BLaER1 treated with 17β-estradiol and CSF1 and Interleukin-3, amounts not matched to agents 10 nM and 100 nM (cell line): Measurements from ENCODE around the gene RGS7.

ENCODE experiments used
- H3K27ac ChIP-seq, 11 experiments: shearing (Covaris generic); formaldehyde crosslinking; 2 replicates each; pipeline ENCODE4 v1.8.1; 2022
- H3K27me3 ChIP-seq, 11 experiments: shearing (Covaris generic); formaldehyde crosslinking; 2 replicates each; pipeline ENCODE4 v1.8.1; 2022
- H3K36me3 ChIP-seq, 11 experiments: shearing (Covaris generic); formaldehyde crosslinking; 2 replicates each; pipeline ENCODE4 v1.8.1; 2022
- H3K4me1 ChIP-seq, 10 experiments: shearing (Covaris generic); formaldehyde crosslinking; 2 replicates each; pipeline ENCODE4 v1.8.1; 2022
- H3K4me2 ChIP-seq, 11 experiments: shearing (Covaris generic); formaldehyde crosslinking; 2 replicates each; pipeline ENCODE4 v1.8.1; 2022
- H3K4me3 ChIP-seq, 10 experiments: shearing (Covaris generic); formaldehyde crosslinking; 2 replicates each; pipeline ENCODE4 v1.8.1; 2022
- H3K9ac ChIP-seq, 11 experiments: shearing (Covaris generic); formaldehyde crosslinking; 2 replicates each; pipeline ENCODE4 v1.8.1; 2022
- H3K9me3 ChIP-seq, 11 experiments: shearing (Covaris generic); formaldehyde crosslinking; replicated peaks in 1 of 11; 2 replicates each; pipeline ENCODE4 v1.8.1; 2022
- H4K20me1 ChIP-seq, 11 experiments: shearing (Covaris generic); formaldehyde crosslinking; 2 replicates each; pipeline ENCODE4 v1.8.1; 2022
- Cebpa-rat ChIP-seq, 11 experiments: shearing (Covaris generic); IDR thresholded peaks; 2 replicates each; pipeline ENCODE4 v1.8.1; 2022

The RGS7 gene

GRCh38 chr1:240962086-240962485, 394.9 kb downstream of the RGS7 start:
- no peak overlapping the region for H3K4me3 ChIP-seq
- no peaks in the 10 kb centered on the region for H3K9me3 ChIP-seq
- TF ChIP-seq Cebpa-rat (IDR thresholded peaks at IDR 0.05): no peak
- H3K4me1 ChIP-seq: peaks cover 0 to 30% (median 17%) of the 10 kb centered on the region in 10 experiments; a peak in 15 of 20 replicates
- peak overlapping the region in 4 of 11 experiments; percentile 11 to 58 (median 21); a peak in 5 of 22 replicates for H3K27ac ChIP-seq
- H3K4me2 ChIP-seq: peak overlapping the region in 9 of 11 experiments; percentile 12 to 73 (median 54); a peak in 17 of 22 replicates
- H3K36me3 ChIP-seq: no peaks in the 10 kb centered on the region
- H4K20me1 ChIP-seq: no peaks in the 10 kb centered on the region
- H3K9ac ChIP-seq: no peak overlapping the region
- no peaks in the 10 kb centered on the region for H3K27me3 ChIP-seq

DNA sequence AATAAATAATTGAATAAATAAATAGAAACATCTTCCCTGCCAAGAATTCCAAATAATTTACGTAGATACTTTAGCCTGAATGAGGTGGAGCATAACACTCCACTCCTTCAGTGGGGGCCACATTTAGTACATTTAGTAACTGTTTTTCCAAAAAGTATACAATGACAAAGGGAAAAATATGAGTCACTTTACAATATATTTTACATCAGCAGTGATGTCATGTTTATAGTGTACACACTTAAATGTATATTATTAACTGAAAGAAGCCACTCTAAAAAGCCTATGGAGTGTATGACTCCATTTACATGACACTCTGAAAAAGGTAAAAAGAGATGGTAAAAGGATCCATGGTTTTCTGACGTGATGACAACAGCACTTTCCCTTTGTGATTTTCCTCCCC, 400.6 kb downstream of the RGS7 start:
- H3K9me3 ChIP-seq: no peaks in the 10 kb centered on the region
- H3K9ac ChIP-seq: no peak overlapping the region
- TF ChIP-seq Cebpa-rat (IDR thresholded peaks at IDR 0.05): no peak
- H3K27ac ChIP-seq: no peak overlapping the region
- H3K4me2 ChIP-seq: no peak overlapping the region
- H3K4me3 ChIP-seq: no peak overlapping the region
- H3K36me3 ChIP-seq: no peaks in the 10 kb centered on the region
- no peaks in the 10 kb centered on the region for H4K20me1 ChIP-seq
- peaks cover 0 to 18% (median 9%) of the 10 kb centered on the region in 10 experiments; a peak in 13 of 20 replicates for H3K4me1 ChIP-seq
- H3K27me3 ChIP-seq: no peaks in the 10 kb centered on the region

DNA sequence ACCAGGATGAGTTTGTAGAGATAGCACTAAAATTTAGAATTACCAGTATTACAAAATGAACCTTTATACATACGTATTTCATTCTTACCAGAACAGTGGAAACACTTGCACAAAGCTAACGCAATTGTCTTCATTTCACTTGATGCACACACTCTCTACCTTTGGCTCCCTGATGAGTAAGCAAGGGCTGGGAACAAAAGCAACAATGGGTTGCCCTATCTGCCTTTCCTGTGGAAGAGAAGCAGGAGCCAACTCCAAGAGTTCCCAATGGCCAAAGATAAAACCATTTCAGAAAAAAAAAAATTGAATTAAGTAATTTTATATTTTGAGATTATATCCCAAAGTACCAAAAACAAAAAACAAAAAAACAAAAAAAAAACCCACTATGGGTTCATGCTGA, 401.0 kb downstream of the RGS7 start:
- TF ChIP-seq Cebpa-rat (IDR thresholded peaks at IDR 0.05): no peak
- no peaks in the 10 kb centered on the region for H3K27me3 ChIP-seq
- no peak overlapping the region for H3K9ac ChIP-seq

GRCh38 chr1:240947438-240948224, 409.4 kb downstream of the RGS7 start:
- H3K9me3 ChIP-seq: no peaks in the 10 kb centered on the region
- H3K9ac ChIP-seq: no peak overlapping the region
- H3K4me2 ChIP-seq: peak overlapping the region; percentile 5 to 43 (median 23); a peak in 14 of 22 replicates
- TF ChIP-seq Cebpa-rat (IDR thresholded peaks at IDR 0.05): no peak
- H3K27ac ChIP-seq: no peak overlapping the region
- H3K4me1 ChIP-seq: peaks cover 8 to 16% (median 13%) of the 10 kb centered on the region in 10 experiments
- no peaks in the 10 kb centered on the region for H4K20me1 ChIP-seq
- no peak overlapping the region for H3K4me3 ChIP-seq
- no peaks in the 10 kb centered on the region for H3K36me3 ChIP-seq
- H3K27me3 ChIP-seq: no peaks in the 10 kb centered on the region

More for the DNA sequence above, 401.0 kb downstream of the RGS7 start:
- Histone ChIP-seq H3K4me3 (no peak overlapping the region), H3K27ac (no peak overlapping the region), H4K20me1 (no peaks in the 10 kb centered on the region), H3K9me3 (no peaks in the 10 kb centered on the region), H3K4me2 (no peak overlapping the region), H3K36me3 (no peaks in the 10 kb centered on the region), H3K4me1 (peaks cover 0 to 14% (median 6%) of the 10 kb centered on the region in 10 experiments; a peak in 12 of 20 replicates)

DNA sequence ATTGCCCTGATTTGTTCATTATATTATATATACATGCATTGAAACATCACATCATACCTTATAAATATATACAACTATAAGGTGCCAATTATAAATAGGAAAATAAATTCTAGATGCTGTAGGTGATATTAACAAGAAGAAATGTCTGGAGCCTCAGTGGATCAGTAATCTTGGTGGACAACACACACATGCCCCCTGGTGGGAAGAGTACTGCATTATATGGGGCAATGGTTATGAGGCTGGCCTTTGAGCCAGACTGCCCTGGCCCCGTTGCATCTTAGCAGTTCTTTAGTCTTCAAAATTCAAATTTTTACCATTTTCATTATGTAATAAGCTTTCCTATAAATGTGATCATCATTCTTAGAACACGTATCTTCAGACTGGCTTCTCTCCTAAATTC, 410.1 kb downstream of the RGS7 start:
- Histone ChIP-seq H4K20me1 (no peaks in the 10 kb centered on the region), H3K36me3 (no peaks in the 10 kb centered on the region), H3K9ac (no peak overlapping the region), H3K4me2 (no peak overlapping the region; a peak in 1 of 22 replicates), H3K4me3 (no peak overlapping the region), H3K27me3 (no peaks in the 10 kb centered on the region), H3K27ac (no peak overlapping the region), H3K9me3 (no peaks in the 10 kb centered on the region), H3K4me1 (peaks cover 8 to 16% (median 13%) of the 10 kb centered on the region in 10 experiments)
- TF ChIP-seq Cebpa-rat (IDR thresholded peaks at IDR 0.05): no peak

DNA sequence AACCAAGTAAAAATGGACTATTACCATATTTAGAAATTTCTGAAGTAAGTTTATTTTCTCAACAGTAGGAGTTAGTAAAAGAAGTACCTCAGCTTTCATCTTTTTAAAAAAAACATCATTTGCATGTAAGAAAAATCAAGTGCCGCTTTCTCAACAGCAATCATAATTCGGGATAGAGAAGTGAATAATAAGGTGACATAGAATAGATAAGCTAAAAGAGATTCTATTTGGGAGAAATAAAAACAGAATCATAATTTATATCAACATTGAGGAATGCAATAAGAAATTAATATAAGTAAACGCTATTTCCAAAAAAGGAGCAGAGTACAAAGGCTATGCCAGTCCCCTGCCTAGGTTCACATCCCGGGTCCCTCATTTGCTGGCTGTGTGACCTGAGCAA, 414.1 kb downstream of the RGS7 start:
- H3K4me2 ChIP-seq: no peak overlapping the region
- no peak overlapping the region for H3K9ac ChIP-seq
- peaks cover 6 to 10% (median 8%) of the 10 kb centered on the region in 10 experiments for H3K4me1 ChIP-seq
- no peak overlapping the region for H3K4me3 ChIP-seq
- no peak for TF ChIP-seq Cebpa-rat (IDR thresholded peaks at IDR 0.05)
- H3K27ac ChIP-seq: no peak overlapping the region
- H3K36me3 ChIP-seq: no peaks in the 10 kb centered on the region
- H3K27me3 ChIP-seq: no peaks in the 10 kb centered on the region
- H3K9me3 ChIP-seq: peaks cover 8 to 13% (median 9%) of the 10 kb centered on the region in 11 experiments; a peak in 21 of 22 replicates
- no peaks in the 10 kb centered on the region for H4K20me1 ChIP-seq

DNA sequence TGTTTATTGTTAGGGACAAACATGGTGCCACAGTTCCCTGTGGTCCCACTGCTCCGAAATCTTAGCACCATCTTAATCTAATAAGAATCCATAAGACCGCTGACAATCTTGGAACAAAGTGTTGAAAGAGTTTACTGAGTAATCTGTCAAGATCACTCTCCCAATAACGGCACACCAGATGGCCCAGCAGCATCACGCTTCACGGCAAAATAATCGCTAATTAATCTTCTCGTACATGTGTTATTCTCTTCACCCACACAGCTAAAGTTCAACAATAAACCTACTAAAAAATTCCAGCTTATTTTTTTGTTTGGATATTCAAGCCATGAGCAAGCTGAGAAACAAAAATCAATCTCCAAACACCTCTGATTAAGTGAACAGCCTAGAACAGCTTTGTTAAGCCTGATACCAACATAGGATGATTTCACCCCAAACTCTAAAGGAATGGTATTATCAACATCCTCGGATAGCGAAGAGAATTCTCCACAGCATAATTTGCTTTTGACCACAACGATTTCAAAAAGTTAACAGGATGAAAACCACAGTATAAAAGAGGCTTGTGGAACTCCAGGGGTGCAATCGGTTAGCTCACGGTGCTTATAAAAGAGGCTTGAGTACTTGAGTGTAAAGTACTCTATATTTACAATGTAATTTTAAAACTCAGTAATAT, 415.2 kb downstream of the RGS7 start:
- no peak overlapping the region for H3K27ac ChIP-seq

GRCh38 chr1:240936911-240937668, 419.9 kb downstream of the RGS7 start:
- Histone ChIP-seq H3K36me3 (no peaks in the 10 kb centered on the region), H3K4me2 (no peak overlapping the region), H3K27ac (no peak overlapping the region), H3K27me3 (no peaks in the 10 kb centered on the region), H3K9ac (no peak overlapping the region), H3K4me1 (no peaks in the 10 kb centered on the region), H3K4me3 (no peak overlapping the region), H3K9me3 (peaks cover 30 to 40% (median 32%) of the 10 kb centered on the region in 11 experiments), H4K20me1 (no peaks in the 10 kb centered on the region)
- TF ChIP-seq Cebpa-rat (IDR thresholded peaks at IDR 0.05): no peak

More for the DNA sequence above, 415.2 kb downstream of the RGS7 start:
- Histone ChIP-seq H3K4me2 (no peak overlapping the region), H4K20me1 (no peaks in the 10 kb centered on the region), H3K27me3 (no peaks in the 10 kb centered on the region), H3K9ac (no peak overlapping the region), H3K9me3 (peaks cover 18 to 24% (median 20%) of the 10 kb centered on the region in 11 experiments), H3K36me3 (no peaks in the 10 kb centered on the region), H3K4me1 (no peaks in the 10 kb centered on the region), H3K4me3 (no peak overlapping the region)
- TF ChIP-seq Cebpa-rat (IDR thresholded peaks at IDR 0.05): no peak

- H3K27ac ChIP-seq: no peak overlapping the region
- H3K9ac ChIP-seq: no peak overlapping the region
- no peak overlapping the region for H3K4me2 ChIP-seq
- H4K20me1 ChIP-seq: no peaks in the 10 kb centered on the region
- no peaks in the 10 kb centered on the region for H3K36me3 ChIP-seq
- H3K9me3 ChIP-seq: peaks cover 30 to 40% (median 32%) of the 10 kb centered on the region in 11 experiments
- no peaks in the 10 kb centered on the region for H3K27me3 ChIP-seq
- H3K4me3 ChIP-seq: no peak overlapping the region
- TF ChIP-seq Cebpa-rat (IDR thresholded peaks at IDR 0.05): no peak
- H3K4me1 ChIP-seq: no peaks in the 10 kb centered on the region
These were observed 421.1 kb downstream of the RGS7 start for GRCh38 chr1:240935920-240936319.
